ENCODE results near the gene FRAT1. TPM values are rescaled to one million over a fixed set of nuclear protein-coding genes. Genes with fewer than 3 reads are reported as not detected.

FRAT1 gene
- polyA plus RNA-seq, 1 of the 3 experiments (the other 2 are of a cell fraction) = 1.8 TPM

- Histone ChIP-seq H3K9ac (no peak overlapping the region), H3K4me3 (ENCODE audit: low read depth in 2 of 2, low read length in 1 of 2) (no peak overlapping the region), H3K27ac (ENCODE audit: low read depth in 2 of 2, low read length in 1 of 2) (no peak overlapping the region), H4K20me1 (ENCODE audit: insufficient read depth) (no peaks in the 10 kb centered on the region), H3K79me2 (ENCODE audit: insufficient read depth) (peaks cover 32% of the 10 kb centered on the region), H3K4me1 (ENCODE audit: control insufficient read depth in 1 of 2, insufficient read depth in 2 of 2, low read depth in 1 of 2, low read length in 1 of 2) (no peaks in the 10 kb centered on the region), H3K9me3 (no peaks in the 10 kb centered on the region), H3K4me2 (no peak overlapping the region), H3K36me3 (replicated peaks in 1 of 2; ENCODE audit: control insufficient read depth in 1 of 2, insufficient read depth in 2 of 2, low read length in 1 of 2) (no peaks in the 10 kb centered on the region), H3K9me2 (no peaks in the 10 kb centered on the region), H2AFZ (ENCODE audit: low read depth) (no peak overlapping the region), H3F3A (replicated peaks; ENCODE audit: insufficient read depth) (peaks cover 15% of the 10 kb centered on the region), H3K27me3 (ENCODE audit: insufficient read depth) (no peaks in the 10 kb centered on the region)
- ChIA-PET CTCF (interaction anchor here (0.7 to 3.4 kb wide), 6 partner anchors 14 to 105 kb away, joined by 3 to 27 read pairs (median 4); partner anchors contain the start of gene FRAT1), POLR2A (interaction anchor here (1.2 kb wide), 2 partner anchors 14 to 27 kb away, joined by 5 to 6 read pairs; partner anchors contain the start of gene FRAT1)
- no peak for DNase-seq
- WGBS (ENCODE audit: low lambda C conversion rate) = 59% methylated on average over 3 of the region's 3 CpGs
- TF ChIP-seq EZH2phosphoT487 (IDR thresholded peaks at IDR 0.05; ENCODE audit: borderline replicate concordance, low read depth) = no peak
- TF ChIP-seq SMC3 (IDR thresholded peaks at IDR 0.05; ENCODE audit: low read depth, low read length) = no peak
- no peak for TF ChIP-seq YY1 (IDR thresholded peaks at IDR 0.05; ENCODE audit: low read depth)
- TF ChIP-seq IRF3 (IDR thresholded peaks at IDR 0.05; ENCODE audit: low read depth, low read length) = no peak
- TF ChIP-seq TCF12 (IDR thresholded peaks at IDR 0.05) = no peak
- no peak for TF ChIP-seq NRF1 (IDR thresholded peaks at IDR 0.05; ENCODE audit: low read depth, low read length)
- no peak for TF ChIP-seq USF2 (IDR thresholded peaks at IDR 0.05; ENCODE audit: borderline replicate concordance, low read depth, low read length)
- no peak for TF ChIP-seq ELF1 (IDR thresholded peaks at IDR 0.05)
- no peak for TF ChIP-seq PBX3 (IDR thresholded peaks at IDR 0.05)
- TF ChIP-seq RAD21 (IDR thresholded peaks at IDR 0.05; ENCODE audit: low read length) = no peak
- TF ChIP-seq TEAD4 (IDR thresholded peaks at IDR 0.05; ENCODE audit: borderline replicate concordance, insufficient read depth) = no peak
- no peak for TF ChIP-seq RFX5 (IDR thresholded peaks at IDR 0.05; ENCODE audit: low read length)
- TF ChIP-seq GABPA (IDR thresholded peaks at IDR 0.05; ENCODE audit: low read depth) = no peak
Measured at GRCh38 chr10:97292862-97293198, 26.2 kb upstream of the FRAT1 start.

- Histone ChIP-seq H3K36me3 (replicated peaks in 1 of 2; ENCODE audit: control insufficient read depth in 1 of 2, insufficient read depth in 2 of 2, low read length in 1 of 2) (no peaks in the 10 kb centered on the region), H4K20me1 (ENCODE audit: insufficient read depth) (no peaks in the 10 kb centered on the region), H3K79me2 (ENCODE audit: insufficient read depth) (no peaks in the 10 kb centered on the region), H3K4me2 (no peak overlapping the region), H3K4me3 (ENCODE audit: low read depth in 2 of 2, low read length in 1 of 2) (no peak overlapping the region), H3K27ac (ENCODE audit: low read depth in 2 of 2, low read length in 1 of 2) (no peak overlapping the region), H2AFZ (ENCODE audit: low read depth) (no peak overlapping the region), H3K9me2 (no peaks in the 10 kb centered on the region), H3K9ac (no peak overlapping the region), H3K9me3 (no peaks in the 10 kb centered on the region), H3K27me3 (ENCODE audit: insufficient read depth) (no peaks in the 10 kb centered on the region), H3K4me1 (ENCODE audit: control insufficient read depth in 1 of 2, insufficient read depth in 2 of 2, low read depth in 1 of 2, low read length in 1 of 2) (no peaks in the 10 kb centered on the region), H3F3A (replicated peaks; ENCODE audit: insufficient read depth) (no peaks in the 10 kb centered on the region)
- no peak for TF ChIP-seq TEAD4 (IDR thresholded peaks at IDR 0.05; ENCODE audit: borderline replicate concordance, insufficient read depth)
- no peak for TF ChIP-seq NRF1 (IDR thresholded peaks at IDR 0.05; ENCODE audit: low read depth, low read length)
- no peak for TF ChIP-seq SMC3 (IDR thresholded peaks at IDR 0.05; ENCODE audit: low read depth, low read length)
- TF ChIP-seq MXI1 (IDR thresholded peaks at IDR 0.05; ENCODE audit: low read depth, low read length) = no peak
- 83% methylated on average over 8 of the region's 8 CpGs for WGBS (ENCODE audit: low lambda C conversion rate)
- POLR2A ChIA-PET = no interaction called here
- CTCF ChIA-PET = no interaction called here
- DNase-seq = no peak
Measured at GRCh38 chr10:97297556-97298222, 21.4 kb upstream of the FRAT1 start.

All from SK-N-SH (cell line).